CD4-positive, alpha-beta T cell (primary cell): ENCODE data around the gene SORCS2. TPM values are rescaled to one million over a fixed set of nuclear protein-coding genes. Genes with fewer than 3 reads are reported as not detected.

Experiments used
- ATAC-seq: fragments of 200-7000 bp; cut with Tn5 transposase; one replicate; pipeline ENCODE4 v1.10.0; 2022; ENCODE audit warnings: mild to moderate bottlenecking; ENCODE audit not compliant: poor library complexity
- CTCF ChIA-PET: fragments of 350-600 bp; sonication (Branson Sonifier 250); formaldehyde crosslinking; loops from one replicate; lab custom pipeline; 2021; ENCODE audit warnings: antibody characterized with exemption, inconsistent platforms; lab: Charles Lee
- POLR2A ChIA-PET: fragments of 350-600 bp; sonication (Branson Sonifier 250); formaldehyde crosslinking; loops from one replicate; lab custom pipeline; 2021; ENCODE audit warnings: antibody characterized with exemption, inconsistent platforms; lab: Charles Lee
- DNase-seq, 14 experiments: peaks; one replicate each; pipeline ENCODE4 v3.0.0-alpha.2; 2013 to 2020; ENCODE audit warnings: mixed read lengths in 2 of 14
- H3K27ac ChIP-seq, 2 donors: one replicate each; pipeline versions ENCODE4 v1.5.1 to v1.7.0; 2013; ENCODE audit warnings: low read length in 2 of 2, low read depth in 1 of 2, mild to moderate bottlenecking in 1 of 2
- H3K27me3 ChIP-seq, 2 experiments: 1 replicate in 1 of 2; 2 replicates in 1 of 2; pipeline versions ENCODE4 v1.6.1 to v1.7.0; 2013; ENCODE audit warnings: low read length in 2 of 2, control low read depth in 1 of 2, mild to moderate bottlenecking in 1 of 2, moderate library complexity in 1 of 2; ENCODE audit not compliant: insufficient read depth in 2 of 2, control insufficient read depth in 1 of 2
- H3K36me3 ChIP-seq: one replicate; pipeline ENCODE4 v1.6.1; 2013; ENCODE audit warnings: low read length, control low read depth; ENCODE audit not compliant: insufficient read depth
- H3K4me1 ChIP-seq: one replicate; pipeline ENCODE4 v1.6.1; 2013; ENCODE audit warnings: low read length, control low read depth; ENCODE audit not compliant: insufficient read depth
- H3K4me3 ChIP-seq: one replicate; pipeline ENCODE4 v1.5.1; 2013; ENCODE audit warnings: mild to moderate bottlenecking, low read length, moderate library complexity
- H3K9me3 ChIP-seq, 2 experiments: 1 replicate in 1 of 2; 2 replicates in 1 of 2; pipeline versions ENCODE4 v1.6.1 to v1.7.0; 2013; ENCODE audit warnings: low read length in 2 of 2, mild to moderate bottlenecking in 2 of 2, control low read depth in 1 of 2, moderate library complexity in 1 of 2; ENCODE audit not compliant: control insufficient read depth in 1 of 2, insufficient read depth in 1 of 2
- H3K27ac Mint-ChIP-seq: one replicate; pipeline ENCODE4 v1.8.0; 2020; ENCODE audit warnings: mixed read lengths
- H3K27me3 Mint-ChIP-seq: one replicate; pipeline ENCODE4 v1.8.0; 2021; ENCODE audit warnings: mixed read lengths
- H3K36me3 Mint-ChIP-seq: one replicate; pipeline ENCODE4 v1.8.0; 2021; ENCODE audit warnings: low read depth, mixed read lengths
- H3K4me1 Mint-ChIP-seq: one replicate; pipeline ENCODE4 v1.8.0; 2021; ENCODE audit warnings: low read depth, mixed read lengths
- H3K4me3 Mint-ChIP-seq: one replicate; pipeline ENCODE4 v1.8.0; 2020; ENCODE audit warnings: mild to moderate bottlenecking, mixed read lengths
- H3K9me3 Mint-ChIP-seq: one replicate; pipeline ENCODE4 v1.8.0; 2020; ENCODE audit warnings: mixed read lengths
- intact Hi-C, 2 experiments: fragments of 100-400 bp; cut with DNase I in 1 of 2; cut with micrococcal nuclease in 1 of 2; formaldehyde crosslinking; loops; one replicate each; pipeline versions ENCODE4 v1.15.1 to v1.9.0; 2023 to 2025; cut with DNase I, micrococcal nuclease
- total RNA-seq, 174 experiments: library from RNA in 2 of 174; stranded (reverse) in 2 of 174; gene quantifications; one replicate each; pipeline ENCODE4 v1.2.3 and lab custom pipeline; 2021 to 2026
- TF ChIP-seq, protein P1 (sequence below): fragments of 200-600 bp; IDR thresholded peaks from one replicate; pipeline ENCODE4 v1.8.0; 2022; ENCODE audit warnings: antibody characterized with exemption, mild to moderate bottlenecking

Gene SORCS2
- total RNA-seq, 2 experiments from 2014 or later = not detected

- ChIA-PET POLR2A (no interaction called here), CTCF (no interaction called here)
- Mint-ChIP-seq H3K4me1 (no peaks in the 10 kb centered on the region), H3K27ac (no peak overlapping the region), H3K4me3 (no peak overlapping the region), H3K27me3 (peaks cover 3% of the 10 kb centered on the region), H3K36me3 (no peaks in the 10 kb centered on the region), H3K9me3 (no peaks in the 10 kb centered on the region)
- no peaks in the 10 kb centered on the region for H3K27me3 ChIP-seq
- peaks cover 0 to 14% of the 10 kb centered on the region in 2 experiments for H3K9me3 ChIP-seq
- no peak overlapping the region for H3K4me3 ChIP-seq
- H3K27ac ChIP-seq = no peak overlapping the region
- TF ChIP-seq, protein P1, sequence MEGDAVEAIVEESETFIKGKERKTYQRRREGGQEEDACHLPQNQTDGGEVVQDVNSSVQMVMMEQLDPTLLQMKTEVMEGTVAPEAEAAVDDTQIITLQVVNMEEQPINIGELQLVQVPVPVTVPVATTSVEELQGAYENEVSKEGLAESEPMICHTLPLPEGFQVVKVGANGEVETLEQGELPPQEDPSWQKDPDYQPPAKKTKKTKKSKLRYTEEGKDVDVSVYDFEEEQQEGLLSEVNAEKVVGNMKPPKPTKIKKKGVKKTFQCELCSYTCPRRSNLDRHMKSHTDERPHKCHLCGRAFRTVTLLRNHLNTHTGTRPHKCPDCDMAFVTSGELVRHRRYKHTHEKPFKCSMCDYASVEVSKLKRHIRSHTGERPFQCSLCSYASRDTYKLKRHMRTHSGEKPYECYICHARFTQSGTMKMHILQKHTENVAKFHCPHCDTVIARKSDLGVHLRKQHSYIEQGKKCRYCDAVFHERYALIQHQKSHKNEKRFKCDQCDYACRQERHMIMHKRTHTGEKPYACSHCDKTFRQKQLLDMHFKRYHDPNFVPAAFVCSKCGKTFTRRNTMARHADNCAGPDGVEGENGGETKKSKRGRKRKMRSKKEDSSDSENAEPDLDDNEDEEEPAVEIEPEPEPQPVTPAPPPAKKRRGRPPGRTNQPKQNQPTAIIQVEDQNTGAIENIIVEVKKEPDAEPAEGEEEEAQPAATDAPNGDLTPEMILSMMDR = no peak
- DNase-seq (no peak), ATAC-seq (no peak)
- no peaks in the 10 kb centered on the region for H3K36me3 ChIP-seq
- intact Hi-C loops = no loop called here
- H3K4me1 ChIP-seq = no peaks in the 10 kb centered on the region
Measured at GRCh38 chr4:7334521-7335275, 142.4 kb downstream of the SORCS2 start.

DNA sequence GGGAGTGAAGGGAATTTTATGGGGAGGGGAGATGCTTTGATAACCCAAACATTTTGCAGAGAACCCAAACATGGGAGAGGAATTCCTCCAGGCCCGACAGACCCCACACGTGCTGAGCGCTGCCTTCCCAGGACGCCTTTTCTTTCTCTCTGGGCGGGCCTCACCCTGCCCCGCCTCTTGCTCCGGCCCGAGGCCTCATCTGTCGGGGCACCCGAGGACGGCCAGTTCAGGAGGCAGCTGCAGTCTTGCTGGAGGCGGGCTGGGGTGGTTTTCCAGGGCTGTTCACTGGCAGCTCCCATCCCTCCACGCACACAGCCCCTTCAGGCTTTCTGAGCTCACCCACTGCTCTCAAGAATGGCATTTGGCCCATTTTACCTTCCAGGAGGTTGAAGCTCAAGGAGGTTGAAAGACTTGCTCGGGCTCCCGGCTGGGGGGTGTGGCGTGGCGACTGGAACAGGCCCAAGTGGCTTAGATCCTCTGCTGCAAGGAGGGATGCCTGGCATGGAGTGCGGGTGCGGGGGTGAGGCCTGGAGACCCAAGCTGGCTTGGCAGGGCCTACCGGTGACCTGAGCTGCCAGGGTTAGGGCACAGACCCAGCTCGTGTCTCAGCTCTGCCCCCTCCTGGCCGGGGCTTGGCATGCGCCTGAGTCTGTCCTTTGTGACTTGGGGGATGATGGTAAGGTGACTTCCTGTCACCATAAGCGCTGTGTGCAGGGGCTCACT is 143.2 kb downstream of the SORCS2 start:
- intact Hi-C loops = no loop called here
- Mint-ChIP-seq H3K4me1 (no peaks in the 10 kb centered on the region), H3K27ac (no peak overlapping the region), H3K9me3 (no peaks in the 10 kb centered on the region), H3K4me3 (no peak overlapping the region), H3K27me3 (peaks cover 3% of the 10 kb centered on the region), H3K36me3 (no peaks in the 10 kb centered on the region)
- Histone ChIP-seq H3K27ac (no peak overlapping the region), H3K4me3 (no peak overlapping the region), H3K36me3 (no peaks in the 10 kb centered on the region), H3K9me3 (peaks cover 0 to 21% of the 10 kb centered on the region in 2 experiments), H3K4me1 (no peaks in the 10 kb centered on the region), H3K27me3 (no peaks in the 10 kb centered on the region)
- peak in 10 of 14 experiments; percentile 4 to 48 (median 14) for DNase-seq
- POLR2A ChIA-PET = no interaction called here
- TF ChIP-seq, protein P1 = no peak
- ATAC-seq = no peak
- CTCF ChIA-PET = no interaction called here

- Histone ChIP-seq H3K36me3 (no peaks in the 10 kb centered on the region), H3K4me3 (no peak overlapping the region), H3K9me3 (peaks cover 0 to 27% of the 10 kb centered on the region in 2 experiments), H3K4me1 (no peaks in the 10 kb centered on the region), H3K27me3 (no peaks in the 10 kb centered on the region), H3K27ac (no peak overlapping the region)
- ChIA-PET CTCF (no interaction called here), POLR2A (no interaction called here)
- no peak overlapping the region for H3K4me3 Mint-ChIP-seq
- intact Hi-C loops = no loop called here
- no peaks in the 10 kb centered on the region for H3K36me3 Mint-ChIP-seq
- DNase-seq = no peak
- no peaks in the 10 kb centered on the region for H3K9me3 Mint-ChIP-seq
- TF ChIP-seq, protein P1 = no peak
- peaks cover 3% of the 10 kb centered on the region for H3K27me3 Mint-ChIP-seq
- ATAC-seq = no peak
- no peaks in the 10 kb centered on the region for H3K4me1 Mint-ChIP-seq
- no peak overlapping the region for H3K27ac Mint-ChIP-seq
Measured at GRCh38 chr4:7336067-7336569, 143.8 kb downstream of the SORCS2 start.
